Measurements from ENCODE around the gene NUDT12. TPM values are rescaled to one million over a fixed set of nuclear protein-coding genes. Genes with fewer than 3 reads are reported as not detected.

NUDT12 gene
- total and polyA plus RNA-seq, 5 experiments from 2014 or later: 0.40 to 4.3 (median 2.3) TPM; not detected in 1

GRCh38 chr5:103526164-103526915 lies 36.2 kb downstream of the NUDT12 start:
- no peak for ATAC-seq

GRCh38 chr5:103525361-103525760 lies 37.2 kb downstream of the NUDT12 start:
- DNase-seq (no peak), ATAC-seq (no peak)
- POLR2A ChIA-PET: no interaction called here
- no peak overlapping the region for H3K27ac Mint-ChIP-seq
- H3K27me3 Mint-ChIP-seq: peaks cover 0 to 9% (median 3%) of the 10 kb centered on the region in 5 donors
- no peaks in the 10 kb centered on the region for H3K9me3 Mint-ChIP-seq
- no peaks in the 10 kb centered on the region for H3K4me1 Mint-ChIP-seq
- H3K4me3 Mint-ChIP-seq: no peak overlapping the region
- no peaks in the 10 kb centered on the region for H3K36me3 Mint-ChIP-seq

More at GRCh38 chr5:103526164-103526915, 36.2 kb downstream of the NUDT12 start:
- no peaks in the 10 kb centered on the region for H3K4me1 Mint-ChIP-seq
- peaks cover 2 to 9% (median 4%) of the 10 kb centered on the region in 5 donors for H3K27me3 Mint-ChIP-seq
- H3K9me3 Mint-ChIP-seq: no peaks in the 10 kb centered on the region
- H3K27ac Mint-ChIP-seq: no peak overlapping the region
- POLR2A ChIA-PET: no interaction called here
- H3K36me3 Mint-ChIP-seq: no peaks in the 10 kb centered on the region
- DNase-seq: no peak
- H3K4me3 Mint-ChIP-seq: no peak overlapping the region

GRCh38 chr5:103523319-103523718 lies 39.3 kb downstream of the NUDT12 start:
- Mint-ChIP-seq H3K36me3 (no peaks in the 10 kb centered on the region), H3K4me1 (no peaks in the 10 kb centered on the region), H3K4me3 (no peak overlapping the region), H3K9me3 (no peaks in the 10 kb centered on the region), H3K27me3 (peaks cover 0 to 9% (median 2%) of the 10 kb centered on the region in 5 donors), H3K27ac (no peak overlapping the region)
- POLR2A ChIA-PET: no interaction called here
- DNase-seq (no peak), ATAC-seq (no peak)

GRCh38 chr5:103522586-103522985 lies 40.0 kb downstream of the NUDT12 start:
- Mint-ChIP-seq H3K36me3 (no peaks in the 10 kb centered on the region), H3K9me3 (no peaks in the 10 kb centered on the region), H3K27ac (no peak overlapping the region), H3K4me3 (no peak overlapping the region), H3K4me1 (no peaks in the 10 kb centered on the region), H3K27me3 (peaks cover 0 to 5% (median 2%) of the 10 kb centered on the region in 5 donors)
- no peak for ATAC-seq
- no peak for DNase-seq
- POLR2A ChIA-PET: no interaction called here

GRCh38 chr5:103519550-103519949 lies 43.0 kb downstream of the NUDT12 start:
- Mint-ChIP-seq H3K27ac (no peak overlapping the region), H3K36me3 (no peaks in the 10 kb centered on the region), H3K27me3 (peaks cover 2 to 22% (median 5%) of the 10 kb centered on the region in 5 donors), H3K9me3 (peaks cover 0 to 2% (median 0%) of the 10 kb centered on the region in 9 donors), H3K4me1 (no peaks in the 10 kb centered on the region), H3K4me3 (no peak overlapping the region)
- ATAC-seq: no peak
- no peak for DNase-seq
- POLR2A ChIA-PET: no interaction called here

- Mint-ChIP-seq H3K4me3 (no peak overlapping the region), H3K4me1 (no peaks in the 10 kb centered on the region), H3K36me3 (no peaks in the 10 kb centered on the region), H3K27ac (no peak overlapping the region), H3K27me3 (peaks cover 0 to 22% (median 5%) of the 10 kb centered on the region in 5 donors), H3K9me3 (peaks cover 0 to 2% (median 0%) of the 10 kb centered on the region in 9 donors)
- DNase-seq (no peak), ATAC-seq (no peak)
- POLR2A ChIA-PET: no interaction called here
Observed at GRCh38 chr5:103514371-103514770, 48.2 kb downstream of the NUDT12 start.

GRCh38 chr5:103513701-103514100 lies 48.9 kb downstream of the NUDT12 start:
- POLR2A ChIA-PET: no interaction called here
- no peak for DNase-seq
- Mint-ChIP-seq H3K4me1 (no peaks in the 10 kb centered on the region), H3K9me3 (peaks cover 0 to 2% (median 0%) of the 10 kb centered on the region in 9 donors), H3K4me3 (no peak overlapping the region), H3K27me3 (peaks cover 0 to 22% (median 5%) of the 10 kb centered on the region in 5 donors), H3K36me3 (no peaks in the 10 kb centered on the region), H3K27ac (no peak overlapping the region)
- ATAC-seq: no peak

- POLR2A ChIA-PET: no interaction called here
- ATAC-seq (no peak), DNase-seq (no peak)
- Mint-ChIP-seq H3K9me3 (peaks cover 0 to 2% (median 0%) of the 10 kb centered on the region in 9 donors), H3K27ac (no peak overlapping the region), H3K4me3 (no peak overlapping the region), H3K4me1 (no peaks in the 10 kb centered on the region), H3K36me3 (no peaks in the 10 kb centered on the region), H3K27me3 (peaks cover 0 to 27% (median 4%) of the 10 kb centered on the region in 5 donors)
Observed at GRCh38 chr5:103512500-103512899, 50.1 kb downstream of the NUDT12 start.

GRCh38 chr5:103511554-103511885 lies 51.1 kb downstream of the NUDT12 start:
- no peak for DNase-seq
- H3K36me3 Mint-ChIP-seq: peaks cover 0 to 3% (median 0%) of the 10 kb centered on the region in 3 donors
- POLR2A ChIA-PET: no interaction called here
- H3K9me3 Mint-ChIP-seq: peaks cover 0 to 9% (median 4%) of the 10 kb centered on the region in 9 donors
- H3K4me1 Mint-ChIP-seq: no peaks in the 10 kb centered on the region
- no peak overlapping the region for H3K4me3 Mint-ChIP-seq
- no peak for ATAC-seq
- no peak overlapping the region for H3K27ac Mint-ChIP-seq
- H3K27me3 Mint-ChIP-seq: peaks cover 0 to 27% (median 5%) of the 10 kb centered on the region in 5 donors

- POLR2A ChIA-PET: no interaction called here
- no peak for ATAC-seq
- DNase-seq: no peak
- Mint-ChIP-seq H3K9me3 (peaks cover 0 to 15% (median 4%) of the 10 kb centered on the region in 9 donors), H3K36me3 (peaks cover 0 to 5% (median 0%) of the 10 kb centered on the region in 3 donors), H3K27me3 (peaks cover 0 to 27% (median 8%) of the 10 kb centered on the region in 5 donors), H3K27ac (no peak overlapping the region), H3K4me3 (no peak overlapping the region), H3K4me1 (no peaks in the 10 kb centered on the region)
Observed at GRCh38 chr5:103510851-103511553, 51.6 kb downstream of the NUDT12 start.

GRCh38 chr5:103505581-103506305 lies 56.8 kb downstream of the NUDT12 start:
- peaks cover 0 to 24% (median 6%) of the 10 kb centered on the region in 9 donors for H3K9me3 Mint-ChIP-seq
- H3K4me1 Mint-ChIP-seq: no peaks in the 10 kb centered on the region
- H3K36me3 Mint-ChIP-seq: peaks cover 0 to 5% (median 0%) of the 10 kb centered on the region in 3 donors
- ATAC-seq: no peak
- DNase-seq: no peak
- H3K27me3 Mint-ChIP-seq: peaks cover 7 to 37% (median 14%) of the 10 kb centered on the region in 5 donors
- POLR2A ChIA-PET: no interaction called here
- no peak overlapping the region for H3K27ac Mint-ChIP-seq
- H3K4me3 Mint-ChIP-seq: no peak overlapping the region

GRCh38 chr5:103503066-103503465 lies 59.5 kb downstream of the NUDT12 start:
- peaks cover 0 to 5% (median 0%) of the 10 kb centered on the region in 3 donors for H3K36me3 Mint-ChIP-seq
- H3K27me3 Mint-ChIP-seq: peaks cover 7 to 41% (median 14%) of the 10 kb centered on the region in 5 donors
- H3K4me1 Mint-ChIP-seq: no peaks in the 10 kb centered on the region
- no peak overlapping the region for H3K4me3 Mint-ChIP-seq
- no peak overlapping the region for H3K27ac Mint-ChIP-seq
- POLR2A ChIA-PET: no interaction called here
- ATAC-seq (no peak), DNase-seq (no peak)
- H3K9me3 Mint-ChIP-seq: peaks cover 0 to 24% (median 6%) of the 10 kb centered on the region in 9 donors

GRCh38 chr5:103502662-103503061 lies 59.9 kb downstream of the NUDT12 start:
- POLR2A ChIA-PET: no interaction called here
- no peak for ATAC-seq
- H3K36me3 Mint-ChIP-seq: peaks cover 0 to 5% (median 0%) of the 10 kb centered on the region in 3 donors
- H3K27ac Mint-ChIP-seq: no peak overlapping the region
- H3K4me3 Mint-ChIP-seq: no peak overlapping the region
- H3K9me3 Mint-ChIP-seq: peaks cover 0 to 24% (median 6%) of the 10 kb centered on the region in 9 donors
- DNase-seq: no peak
- peaks cover 10 to 41% (median 18%) of the 10 kb centered on the region in 5 donors for H3K27me3 Mint-ChIP-seq
- no peaks in the 10 kb centered on the region for H3K4me1 Mint-ChIP-seq

Measured in naive thymus-derived CD8-positive, alpha-beta T cell (primary cell).